Measurements from ENCODE around the gene NPAS3.

DNA sequence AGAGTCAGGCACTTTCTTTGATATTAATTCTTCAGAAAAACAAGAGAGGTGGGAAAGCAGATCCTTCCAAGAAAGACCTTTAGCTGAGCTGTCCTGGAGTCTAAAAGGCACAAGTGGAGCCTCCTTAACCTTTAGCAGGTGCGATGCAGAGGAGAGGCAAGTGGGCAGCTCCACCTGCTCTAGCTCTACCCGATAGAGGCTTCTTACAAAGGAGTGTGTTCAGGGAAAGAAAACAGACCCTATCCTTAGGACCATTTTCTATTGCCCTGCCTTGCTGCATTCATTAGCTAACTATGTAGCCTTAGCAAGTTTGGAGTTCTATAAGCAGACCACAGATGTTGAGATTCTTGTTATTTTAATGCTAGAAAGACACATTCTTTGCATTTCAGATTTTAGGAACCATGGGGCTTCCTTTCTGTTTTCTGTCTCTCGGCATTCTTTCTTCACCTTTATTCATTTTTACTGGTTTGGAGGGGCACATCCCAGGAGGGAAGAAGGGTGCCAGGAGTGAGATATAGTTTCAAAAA lies 797.7 kb downstream of the NPAS3 start:
- TF ChIP-seq, protein P1, sequence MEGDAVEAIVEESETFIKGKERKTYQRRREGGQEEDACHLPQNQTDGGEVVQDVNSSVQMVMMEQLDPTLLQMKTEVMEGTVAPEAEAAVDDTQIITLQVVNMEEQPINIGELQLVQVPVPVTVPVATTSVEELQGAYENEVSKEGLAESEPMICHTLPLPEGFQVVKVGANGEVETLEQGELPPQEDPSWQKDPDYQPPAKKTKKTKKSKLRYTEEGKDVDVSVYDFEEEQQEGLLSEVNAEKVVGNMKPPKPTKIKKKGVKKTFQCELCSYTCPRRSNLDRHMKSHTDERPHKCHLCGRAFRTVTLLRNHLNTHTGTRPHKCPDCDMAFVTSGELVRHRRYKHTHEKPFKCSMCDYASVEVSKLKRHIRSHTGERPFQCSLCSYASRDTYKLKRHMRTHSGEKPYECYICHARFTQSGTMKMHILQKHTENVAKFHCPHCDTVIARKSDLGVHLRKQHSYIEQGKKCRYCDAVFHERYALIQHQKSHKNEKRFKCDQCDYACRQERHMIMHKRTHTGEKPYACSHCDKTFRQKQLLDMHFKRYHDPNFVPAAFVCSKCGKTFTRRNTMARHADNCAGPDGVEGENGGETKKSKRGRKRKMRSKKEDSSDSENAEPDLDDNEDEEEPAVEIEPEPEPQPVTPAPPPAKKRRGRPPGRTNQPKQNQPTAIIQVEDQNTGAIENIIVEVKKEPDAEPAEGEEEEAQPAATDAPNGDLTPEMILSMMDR (IDR thresholded peaks at IDR 0.05) = no peak
- TF ChIP-seq ZFX (IDR thresholded peaks at IDR 0.05; ENCODE audit: borderline replicate concordance) = no peak

All from 22Rv1 (cell line).